Skin of body (tissue), 2 donors: ENCODE measurements around the gene PLRG1. TPM values are rescaled to one million over a fixed set of nuclear protein-coding genes. Genes with fewer than 3 reads are reported as not detected.

ENCODE experiments used
- small RNA-seq: library from RNA; depleted of rRNA; stranded (forward); fragments of <200 nt; gene quantifications from one replicate; pipeline ENCODE3, GENCODE V24; 2014; ENCODE audit warnings: low replicate concordance
- total RNA-seq: library from RNA; depleted of rRNA; stranded (reverse); fragments of >200 nt; gene quantifications from one replicate; pipeline ENCODE4 v1.2.3, GENCODE V29; 2014

The PLRG1 gene
- total RNA-seq, 1 donor from 2014 or later, result 47.2 TPM

Small RNA genes within 50 kb of the gene (small RNA-seq; reads per million reads assigned to genes)
- gene RNU6-1285P, result not detected

Other genes with a start within 250 kb of the PLRG1 start
- 17.7 TPM for gene DCHS2, start 58.6 kb downstream of the PLRG1 start, total RNA-seq
- not detected for gene FGB, start 12.6 kb upstream of the PLRG1 start, total RNA-seq
- gene FGA, start 40.3 kb upstream of the PLRG1 start, total RNA-seq, result not detected
- not detected for gene FGG, start 62.3 kb upstream of the PLRG1 start, total RNA-seq
- not detected for gene LRAT, start 193.6 kb upstream of the PLRG1 start, total RNA-seq
- gene RBM46, start 230.9 kb upstream of the PLRG1 start, total RNA-seq, result not detected